NCI-H460 (cell line): ENCODE measurements around the gene OSGEPL1. TPM values are rescaled to one million over a fixed set of nuclear protein-coding genes. Genes with fewer than 3 reads are reported as not detected.
A peak's percentile ranks its signal among the peaks of the same experiment; 100 is the strongest.
"Not testable (repeated sequence)": the region's sequence is repeated elsewhere in the genome, so short reads cannot be mapped to it uniquely, and the experiment has no call there.

ENCODE experiments used
- DNase-seq: peaks from one replicate; pipeline ENCODE4 v3.0.0-alpha.2; 2016; ENCODE audit warnings: low read depth; ENCODE audit errors: extremely low read depth
- polyA plus RNA-seq: library from polyadenylated mRNA; depleted of rRNA; stranded (reverse); fragments of >200 nt; gene quantifications from 2 replicates; pipeline ENCODE4 v1.2.3, GENCODE V29; 2014; cell fraction: nucleus; rRNA removed
- total RNA-seq: library from RNA; depleted of rRNA; stranded (reverse); fragments of >200 nt; shearing (Covaris generic); gene quantifications from 2 replicates; pipeline ENCODE4 v1.2.3, GENCODE V29; 2014; rRNA removed

The OSGEPL1 gene
- 21.8 and 24.0 TPM in 2 replicates for total RNA-seq
- 25.2 and 35.1 TPM in 2 replicates for polyA plus RNA-seq

DNA sequence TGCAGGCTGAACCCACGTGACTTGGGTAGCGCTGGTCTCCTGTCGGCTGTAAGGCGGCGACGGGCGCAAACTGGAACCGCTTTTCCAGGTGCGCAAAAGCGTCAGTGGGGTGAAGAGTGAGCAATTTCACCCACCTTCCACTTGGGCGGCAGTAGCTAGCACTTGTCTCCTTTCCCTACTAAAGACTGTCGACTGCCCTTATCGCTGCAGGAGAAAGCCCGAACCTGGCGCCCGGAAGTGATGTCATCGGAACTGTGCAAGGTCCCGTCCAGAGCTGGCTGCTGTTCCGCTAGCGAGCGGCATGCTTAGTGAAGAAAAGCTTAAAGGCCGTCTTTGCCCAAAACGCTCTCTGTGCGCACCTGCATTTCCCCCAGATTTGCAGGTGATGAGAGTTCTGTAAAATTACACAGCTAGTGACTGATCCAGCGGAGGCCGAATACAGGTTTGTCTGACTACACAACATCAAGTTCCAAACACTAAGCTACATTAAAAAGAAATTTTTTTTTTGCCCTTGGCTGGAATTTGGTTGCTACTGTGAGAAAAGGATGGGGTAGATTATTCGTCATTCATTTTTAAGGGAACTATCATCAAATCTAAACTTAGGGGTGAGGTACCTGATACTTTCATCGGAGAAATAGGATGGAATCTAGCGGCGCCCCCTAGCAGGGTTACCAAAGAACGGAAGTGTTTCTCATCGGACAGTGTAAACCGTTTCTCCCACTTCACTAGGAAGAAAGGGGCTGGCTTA lies at the start of gene OSGEPL1:
Gene OSGEPL1 (minus strand): TSS at position 242 of the 748 bp plus-strand sequence. CDS start 1,152 bp downstream, outside the sequence.
- peak; percentile 89 for DNase-seq

DNA sequence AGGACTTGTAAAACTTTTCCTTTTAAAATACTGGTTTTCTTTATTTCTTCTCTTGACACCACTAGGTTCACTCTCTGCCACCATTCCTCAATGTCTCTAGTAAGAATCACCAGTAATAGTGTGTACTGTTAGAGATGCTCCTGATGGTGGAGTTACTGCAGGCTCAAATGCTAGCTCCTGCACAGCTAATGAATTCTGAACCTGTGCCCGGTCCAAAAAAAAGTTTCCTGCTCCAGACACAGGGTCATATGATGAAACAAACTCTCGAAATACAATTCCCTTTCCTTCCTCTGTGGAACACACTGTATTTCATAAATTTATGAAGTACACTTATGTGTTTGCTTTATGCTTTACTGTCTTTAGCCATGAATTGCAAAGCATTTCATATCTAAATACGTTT lies 40.8 kb upstream of the OSGEPL1 start:
- no peak for DNase-seq

DNA sequence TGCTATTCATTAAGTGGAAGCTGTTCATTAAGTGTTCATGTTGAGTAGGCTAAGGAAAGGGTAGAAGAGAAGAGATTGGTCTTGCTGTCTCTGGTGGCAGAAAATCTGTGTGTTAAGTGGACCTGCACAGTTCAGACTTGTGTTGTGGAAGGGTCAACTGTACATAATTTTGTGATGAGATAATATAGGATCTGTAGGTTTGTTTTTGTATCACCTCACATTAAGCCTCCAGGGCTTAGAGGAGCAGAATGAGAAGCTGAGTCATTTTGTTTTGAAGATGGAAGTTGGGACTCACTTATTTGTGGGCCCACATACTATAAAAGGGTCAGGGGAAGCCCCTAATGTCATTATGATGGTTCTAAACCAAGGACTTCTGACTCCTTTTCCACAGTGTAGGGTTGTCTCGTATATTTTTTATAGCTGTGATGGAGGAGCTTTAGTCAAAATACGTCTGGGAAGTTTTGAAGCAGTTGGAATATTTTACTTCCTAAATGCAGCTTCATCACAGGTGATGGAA lies 39.9 kb upstream of the OSGEPL1 start:
- DNase-seq, result no peak

DNA sequence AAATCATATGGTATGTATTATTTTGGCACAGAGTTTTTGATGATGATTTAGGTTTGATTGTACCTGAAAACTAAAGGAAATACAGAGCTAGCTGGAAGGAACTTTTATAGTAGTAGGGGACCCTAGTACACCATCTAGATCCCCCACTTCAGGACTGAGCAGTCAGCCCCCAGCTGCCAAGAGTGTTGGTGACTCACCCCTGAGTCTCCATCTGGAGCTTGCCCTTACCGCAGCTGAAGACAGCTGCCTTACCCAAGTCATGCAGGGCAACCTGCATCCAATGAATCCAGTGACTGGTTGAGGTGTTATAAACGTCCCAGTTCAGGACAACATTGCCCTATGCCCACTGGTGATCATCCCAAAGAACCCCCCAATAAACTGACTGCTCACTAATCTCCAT lies 36.9 kb upstream of the OSGEPL1 start:
- DNase-seq, result no peak

DNA sequence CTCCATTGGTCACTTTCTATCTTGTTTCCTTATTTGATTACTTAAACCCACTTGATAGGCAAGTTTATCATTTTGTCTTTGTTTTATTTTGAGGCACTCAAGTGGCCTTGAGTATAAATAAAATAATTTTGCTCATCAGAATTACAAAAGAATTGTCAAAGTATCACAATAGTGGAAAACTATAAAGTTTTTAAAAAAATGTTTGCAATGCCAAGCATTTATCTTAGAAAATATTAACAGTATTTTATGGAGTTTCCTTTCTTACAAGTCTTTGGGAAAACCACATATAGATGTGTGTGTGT lies 36.4 kb upstream of the OSGEPL1 start:
- no peak for DNase-seq

GRCh38 chr2:189798312-189799029 lies 35.9 kb upstream of the OSGEPL1 start:
- DNase-seq, result peak; percentile 46

DNA sequence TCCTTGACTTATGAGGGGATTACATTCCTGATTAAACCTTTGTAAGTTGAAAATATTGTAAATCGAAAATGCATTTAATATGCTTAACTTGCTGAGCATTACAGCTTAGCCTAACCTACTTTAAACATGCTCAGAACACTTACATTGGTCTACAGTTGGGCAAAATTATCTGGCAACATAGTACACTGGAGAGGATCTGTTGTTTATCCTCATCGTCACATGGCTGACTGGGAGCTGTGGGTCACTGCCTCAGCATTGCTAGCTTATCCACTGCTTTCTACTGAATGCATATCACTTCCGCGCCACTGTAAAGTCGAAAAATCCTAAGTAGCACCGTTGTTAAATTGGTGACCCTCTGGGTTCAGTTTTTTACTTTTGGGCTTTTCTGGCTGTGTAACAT lies 35.3 kb upstream of the OSGEPL1 start:
- no peak for DNase-seq

- DNase-seq, result no peak
These were observed 31.7 kb upstream of the OSGEPL1 start for GRCh38 chr2:189794310-189794709.

GRCh38 chr2:189791338-189792042 lies 28.9 kb upstream of the OSGEPL1 start:
- DNase-seq, result no peak

GRCh38 chr2:189783927-189784867 lies 21.6 kb upstream of the OSGEPL1 start, which contains the start of the genes ORMDL1 and PMS1:
TSS of gene ORMDL1 (minus strand) at chr2:189784339. CDS start at chr2:189782595, 1,744 bp downstream.
TSS of gene PMS1 (plus strand) at chr2:189784450. CDS start at chr2:189791810, 7,360 bp downstream.
- DNase-seq, result peak; percentile 93

- peak; percentile 17 for DNase-seq
These were observed 20.9 kb upstream of the OSGEPL1 start for GRCh38 chr2:189783451-189783926.

DNA sequence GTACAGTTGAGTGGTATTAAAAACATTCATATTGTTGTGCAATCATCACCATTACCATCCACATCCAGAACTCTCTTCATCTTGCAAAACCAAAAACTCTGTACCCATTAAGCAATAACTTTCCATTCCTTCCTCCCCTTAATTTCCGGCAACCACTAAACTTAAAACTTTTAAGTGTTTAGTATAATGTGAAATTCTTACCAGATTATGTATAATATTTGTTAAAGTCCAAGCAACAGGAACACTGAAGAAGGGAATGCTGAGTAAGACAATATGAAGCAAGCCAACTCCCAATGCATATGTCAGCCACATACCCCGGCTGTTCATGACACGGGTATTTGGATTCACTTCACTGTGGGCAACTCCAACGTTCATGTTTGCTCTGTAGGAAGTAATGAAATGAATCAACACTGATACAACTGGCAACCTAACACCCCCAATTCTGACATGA lies 19.7 kb upstream of the OSGEPL1 start:
- DNase-seq, result no peak

DNA sequence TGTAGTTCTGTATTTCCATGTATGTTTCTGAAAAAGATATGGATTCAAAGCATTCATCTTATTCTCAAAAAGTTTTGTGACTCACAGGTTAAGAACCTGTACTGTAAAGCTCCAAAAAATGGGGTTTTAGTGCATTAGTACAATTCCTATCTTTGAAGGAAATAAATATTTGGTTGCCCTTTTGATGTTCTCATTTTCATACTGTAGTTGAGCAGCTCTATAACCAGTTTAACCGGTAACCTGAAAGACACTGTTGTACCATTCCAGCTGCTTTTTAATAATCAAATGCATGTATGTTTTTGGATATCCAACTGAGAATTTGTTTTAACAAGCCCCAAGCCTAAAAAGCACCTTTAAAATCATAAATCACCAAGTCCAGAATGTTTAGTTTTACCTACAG lies 9.6 kb upstream of the OSGEPL1 start:
- no peak for DNase-seq

GRCh38 chr2:189770590-189771322 lies 8.2 kb upstream of the OSGEPL1 start:
- no peak for DNase-seq

- no peak for DNase-seq
These were observed 1.5 kb upstream of the OSGEPL1 start for GRCh38 chr2:189763908-189764661.

DNA sequence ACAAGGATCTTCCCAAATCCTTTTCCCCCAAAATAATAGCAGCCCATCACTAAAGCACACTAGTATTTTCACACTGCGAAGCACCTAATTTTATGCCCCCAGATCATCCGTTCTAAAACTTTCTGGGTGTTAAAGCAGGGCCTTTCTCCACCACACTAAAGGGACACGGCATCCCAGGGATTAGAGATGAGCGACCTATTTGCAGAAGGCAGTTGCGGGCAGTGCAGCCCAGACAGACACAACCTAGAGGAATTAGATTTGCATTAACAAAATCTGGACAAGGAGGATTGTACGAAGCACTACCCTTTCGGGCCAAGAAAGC lies 402 bp downstream of the OSGEPL1 start:
- no peak for DNase-seq

- not testable (repeated sequence) for DNase-seq
These were observed 2.4 kb downstream of the OSGEPL1 start for GRCh38 chr2:189760154-189760553.

DNA sequence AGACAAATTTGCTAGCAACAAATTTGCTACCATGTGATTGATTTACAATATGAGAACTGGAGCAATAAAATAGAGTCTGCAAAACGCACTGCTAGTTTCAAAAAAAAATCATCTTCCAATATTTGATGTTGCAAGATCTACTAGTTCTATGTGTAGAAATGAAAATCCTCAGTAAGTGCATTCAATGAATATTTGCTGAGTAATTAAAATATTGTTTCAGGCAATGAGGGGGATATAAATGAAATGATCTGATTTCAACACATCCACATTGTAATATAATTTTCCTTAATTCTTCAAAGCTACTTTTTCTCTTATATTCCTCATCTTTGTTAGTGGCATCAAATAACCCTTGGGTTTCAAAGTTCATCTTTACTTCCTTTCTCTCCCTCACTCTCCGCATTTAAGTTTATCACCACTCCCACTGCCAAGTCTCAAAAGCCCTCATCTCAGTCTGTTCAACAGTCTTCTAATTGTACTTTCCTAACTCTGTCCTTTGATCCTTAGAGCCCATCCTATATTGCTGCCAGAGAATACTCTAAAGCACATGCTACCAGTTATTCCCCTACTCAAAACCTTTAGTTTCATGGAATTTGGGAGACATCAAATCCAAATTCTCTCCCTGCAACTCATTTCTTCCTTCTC lies 6.2 kb downstream of the OSGEPL1 start:
- no peak for DNase-seq
